K562 (cell line): ENCODE results near the gene C17orf114.

ENCODE experiments used
- ATAC-seq: fragments of 200-7000 bp; cut with Tn5 transposase; 3 replicates; pipeline ENCODE4 v1.9.1; 2020; ENCODE audit warnings: moderate library complexity
- BruUV-seq: library from RNA; stranded (reverse); fragments of 400-500 nt; replicated peaks from 2 replicates; lab custom pipeline; 2021; lab: Mats Ljungman, UMichigan
- CTCF ChIA-PET: fragments of 300-600 bp; formaldehyde crosslinking; extraction: SDS; loops from one replicate; lab custom pipeline; 2021; ENCODE audit warnings: low intra/inter-chr PET ratio; lab: Yijun Ruan, JAX
- POLR2A ChIA-PET: fragments of 300-600, 350-650 bp; sonication (Branson Sonifier 250); formaldehyde crosslinking; extraction: SDS; loops from one replicate; lab custom pipeline; 2021; ENCODE audit warnings: antibody characterized with exemption, inconsistent platforms; lab: Yijun Ruan, JAX
- DNase-seq, 4 experiments: peaks; one replicate each; pipeline versions ENCODE4 v3.0.0 to v3.0.0-alpha.2; 2011 to 2018; ENCODE audit warnings: low spot score in 3 of 4, mixed read lengths in 3 of 4; ENCODE audit errors: extremely low read depth in 1 of 4
- FAIRE-seq: peaks from 2 replicates; lab custom pipeline; 2011; peaks lifted over from hg19 to GRCh38; lab: Jason Lieb, UNC
- H2AFZ ChIP-seq: 2 replicates; pipeline ENCODE4 v1.6.0; 2011; ENCODE audit warnings: low read depth, low read length, control low read depth, inconsistent platforms
- H3K27ac ChIP-seq: fragments of 200-600 bp; 3 replicates; pipeline ENCODE4 v1.8.0; 2011; ENCODE audit warnings: low read depth, mild to moderate bottlenecking, control low read depth, inconsistent platforms, low read length, moderate library complexity, mixed read lengths; ENCODE audit errors: extremely low read depth
- H3K27me3 ChIP-seq, 2 experiments: fragments of 300-600 bp in 1 of 2; 2 replicates in 1 of 2; 3 replicates in 1 of 2; pipeline versions ENCODE4 v1.6.0 to v1.8.0; 2011; ENCODE audit warnings: inconsistent platforms in 2 of 2, low read length in 2 of 2, mild to moderate bottlenecking in 1 of 2, mixed read lengths in 1 of 2, moderate library complexity in 1 of 2; ENCODE audit not compliant: control insufficient read depth in 2 of 2, insufficient read depth in 2 of 2
- H3K36me3 ChIP-seq: fragments of 300-600 bp; 3 replicates; pipeline ENCODE4 v1.8.0; 2011; ENCODE audit warnings: mild to moderate bottlenecking, low read length, inconsistent platforms; ENCODE audit not compliant: control insufficient read depth, insufficient read depth
- H3K4me1 ChIP-seq, 2 experiments: fragments of 200-600 bp in 1 of 2; replicated peaks in 1 of 2; 2 replicates in 1 of 2; 3 replicates in 1 of 2; pipeline versions ENCODE4 v1.5.1 to v1.8.0; 2011; ENCODE audit warnings: inconsistent platforms in 2 of 2, low read length in 2 of 2, mild to moderate bottlenecking in 1 of 2, mixed read lengths in 1 of 2, moderate library complexity in 1 of 2; ENCODE audit not compliant: control insufficient read depth in 2 of 2, insufficient read depth in 2 of 2
- H3K4me2 ChIP-seq: 2 replicates; pipeline ENCODE4 v1.6.1; 2011; ENCODE audit warnings: low read length, control low read depth, inconsistent platforms, mixed read lengths; ENCODE audit not compliant: insufficient read depth
- H3K4me3 ChIP-seq: fragments of 200-600 bp; sonication (generic), shearing (Covaris generic); 2 replicates; pipeline ENCODE4 v1.5.1; 2016; ENCODE audit warnings: control low read depth, inconsistent platforms
- H3K79me2 ChIP-seq: fragments of 200-600 bp; 3 replicates; pipeline ENCODE4 v1.8.0; 2011; ENCODE audit warnings: low read length, inconsistent platforms; ENCODE audit not compliant: control insufficient read depth, insufficient read depth
- H3K9ac ChIP-seq, 2 experiments: 2 replicates each; pipeline versions ENCODE4 v1.6.0 to v1.6.1; 2011; ENCODE audit warnings: low read depth in 2 of 2, low read length in 2 of 2, control low read depth in 1 of 2, inconsistent platforms in 1 of 2, mild to moderate bottlenecking in 1 of 2, mixed read lengths in 1 of 2; ENCODE audit not compliant: insufficient read depth in 1 of 2
- H3K9me1 ChIP-seq: one replicate; pipeline ENCODE4 v1.6.0; 2011; ENCODE audit warnings: inconsistent platforms, mild to moderate bottlenecking, low read length, moderate library complexity; ENCODE audit not compliant: control insufficient read depth, insufficient read depth
- H3K9me3 ChIP-seq: replicated peaks from 2 replicates; pipeline ENCODE4 v1.5.1; 2011; ENCODE audit warnings: low read depth, low read length, inconsistent platforms; ENCODE audit not compliant: control insufficient read depth, insufficient read depth
- H4K20me1 ChIP-seq: replicated peaks from 2 replicates; pipeline ENCODE4 v1.6.1; 2011; ENCODE audit warnings: low read length, inconsistent platforms, mixed read lengths; ENCODE audit not compliant: control insufficient read depth, insufficient read depth
- HNRNPL ChIP-seq: fragments of 200-400 bp; formaldehyde crosslinking; IDR thresholded peaks from 2 replicates; pipeline ENCODE4 v1.6.1; 2017; ENCODE audit warnings: low read depth, mild to moderate bottlenecking, low read length
- KDM5B ChIP-seq: fragments of 200-600 bp; sonication (generic); IDR thresholded peaks from 2 replicates; pipeline ENCODE4 v1.6.1; 2012; ENCODE audit warnings: low read depth, mild to moderate bottlenecking, moderate library complexity, low read length, control low read depth, inconsistent platforms; ENCODE audit not compliant: insufficient replicate concordance
- MGA ChIP-seq: fragments of 450-650 bp; IDR thresholded peaks from 2 replicates; pipeline ENCODE4 v1.6.1; 2016; ENCODE audit warnings: mild to moderate bottlenecking, moderate library complexity
- PHF8 ChIP-seq: fragments of 200-600 bp; sonication (generic); IDR thresholded peaks from 2 replicates; pipeline ENCODE4 v1.6.1; 2012; ENCODE audit warnings: mixed run types, mild to moderate bottlenecking, inconsistent platforms, low read length, moderate library complexity, borderline replicate concordance
- RB1 ChIP-seq: fragments of 450-650 bp; IDR thresholded peaks from 2 replicates; pipeline ENCODE4 v1.6.1; 2017; ENCODE audit warnings: low read depth, mild to moderate bottlenecking
- RBM14 ChIP-seq: fragments of 200-400 bp; formaldehyde crosslinking; IDR thresholded peaks from 2 replicates; pipeline ENCODE4 v1.6.1; 2018; ENCODE audit warnings: low read depth, mild to moderate bottlenecking, low read length, moderate library complexity, borderline replicate concordance; ENCODE audit not compliant: insufficient read depth
- RBM25 ChIP-seq: fragments of 200-400 bp; formaldehyde crosslinking; IDR thresholded peaks from 2 replicates; pipeline ENCODE4 v1.6.1; 2018; ENCODE audit warnings: low read length, low read depth, moderate library complexity; ENCODE audit not compliant: severe bottlenecking
- SAP30 ChIP-seq: fragments of 200-600 bp; sonication (generic); IDR thresholded peaks from 2 replicates; pipeline ENCODE4 v1.6.1; 2012; ENCODE audit warnings: borderline replicate concordance, low read depth, mild to moderate bottlenecking, moderate library complexity, low read length, control low read depth, inconsistent platforms; ENCODE audit not compliant: insufficient read depth, poor library complexity, severe bottlenecking
- WGBS: fragments of 100-300 bp; shearing (Covaris generic); methylation state at CpG from one replicate; pipeline ENCODE4 v1.1.6; 2016; ENCODE audit warnings: low coverage, mixed read lengths; ENCODE audit not compliant: insufficient coverage; ENCODE audit errors: missing lambda C conversion rate; 5-methylcytosine and 5-hydroxymethylcytosine counted together
- in situ Hi-C: fragments of 300-500 bp; cut with MboI; formaldehyde crosslinking; loops from 4 replicates; pipeline ENCODE4 v1.15.0; 2018; ENCODE audit warnings: inconsistent platforms, mixed read lengths
- intact Hi-C: fragments of 100-400 bp; cut with micrococcal nuclease; formaldehyde crosslinking; loops from 2 replicates; pipeline ENCODE4 v1.14.2; 2022

Gene C17orf114

GRCh38 chr17:4806777-4807604 is 4.9 kb upstream of the C17orf114 start, which contains the start of gene PLD2:
Gene PLD2 (plus strand): TSS chr17:4807152. CDS start chr17:4807773, 621 bp downstream.
- Histone ChIP-seq H3K9ac (peak within 1 kb of the TSS; percentile 56 to 92), H3K36me3 (no peaks in the 10 kb centered on the region), H3K4me1 (peaks cover 3 to 22% of the 10 kb centered on the region in 2 experiments; a peak in 3 of 5 replicates), H3K9me3 (no peaks in the 10 kb centered on the region), H3K27ac (no peak within 1 kb of the TSS; the same call in 2 of the 3 replicates), H3K4me3 (peak within 1 kb of the TSS; percentile 52), H3K79me2 (no peaks in the 10 kb centered on the region), H3K27me3 (no peaks in the 10 kb centered on the region), H4K20me1 (no peaks in the 10 kb centered on the region; the same call in 1 of the 2 replicates), H3K4me2 (peak within 1 kb of the TSS; percentile 78), H2AFZ (peak within 1 kb of the TSS; percentile 79), H3K9me1 (no peaks in the 10 kb centered on the region)
- BruUV-seq: no TSS peak
- DNase-seq: peak; percentile 84 to 96 (median 96)
- FAIRE-seq: peak; percentile 15
- POLR2A ChIA-PET: interaction anchor here (0.6 kb wide), 3 partner anchors 70 to 303 kb away, joined by 3 to 4 read pairs (median 3); no protein-coding TSS in a partner anchor
- in situ Hi-C loops: no loop called here
- 0% methylated on average over 22 of the region's 106 CpGs for WGBS
- ATAC-seq: peak; percentile 100
- CTCF ChIA-PET: no interaction called here
- intact Hi-C loops: no loop called here
- TF ChIP-seq KDM5B (peak; percentile 20), SAP30 (peak; percentile 21), RBM25 (peak; percentile 48), PHF8 (peak; percentile 62; the same call in 1 of the 2 replicates), RB1 (peak; percentile 37; the same call in 1 of the 2 replicates), MGA (no peak), RBM14 (no peak), HNRNPL (0 out of 2 replicates have a peak, but pooled peaks have one; percentile 67)
